Caco-2 (cell line): ENCODE measurements around the gene PPP1R10. TPM values are rescaled to one million over a fixed set of nuclear protein-coding genes. Genes with fewer than 3 reads are reported as not detected.

ENCODE experiments used
- BruUV-seq: library from RNA; stranded (reverse); fragments of 400-500 nt; replicated peaks from 2 replicates; lab custom pipeline; 2021; lab: Mats Ljungman, UMichigan
- CTCF ChIA-PET: fragments of 300-600 bp; sonication (Branson Sonifier 250); formaldehyde crosslinking; loops from one replicate; lab custom pipeline; 2022; ENCODE audit warnings: antibody characterized with exemption; lab: Charles Lee
- POLR2A ChIA-PET: fragments of 300-600 bp; sonication (Branson Sonifier 250); formaldehyde crosslinking; loops from one replicate; lab custom pipeline; 2022; ENCODE audit warnings: antibody characterized with exemption; lab: Charles Lee
- DNase-seq, 2 experiments: peaks; one replicate each; pipeline versions ENCODE4 v3.0.0 to v3.0.0-alpha.2; 2020 to 2022
- H3K27me3 ChIP-seq: replicated peaks from 2 replicates; pipeline ENCODE4 v1.6.0; 2011; ENCODE audit warnings: low read length; ENCODE audit not compliant: control insufficient read depth, insufficient read depth
- H3K36me3 ChIP-seq: 2 replicates; pipeline ENCODE4 v1.5.1; 2011; ENCODE audit warnings: low read length; ENCODE audit not compliant: control insufficient read depth, insufficient read depth
- H3K4me1 ChIP-seq: fragments of 250-450 bp; sonication (Bioruptor Pico); 2 replicates; pipeline ENCODE4 v1.5.1; 2020; ENCODE audit warnings: mild to moderate bottlenecking
- H3K4me3 ChIP-seq: 2 replicates; pipeline ENCODE4 v1.5.1; 2011; ENCODE audit warnings: low read depth, mild to moderate bottlenecking, control low read depth, low read length
- H3K9me3 ChIP-seq: fragments of 250-450 bp; sonication (Bioruptor Pico); 2 replicates; pipeline ENCODE4 v1.5.1; 2020; ENCODE audit warnings: mild to moderate bottlenecking, moderate library complexity
- H3K27ac Mint-ChIP-seq: one replicate; pipeline ENCODE4 v1.8.0; 2022; ENCODE audit warnings: mixed read lengths; ENCODE audit not compliant: unreplicated experiment
- H3K27me3 Mint-ChIP-seq: one replicate; pipeline ENCODE4 v1.8.0; 2022; ENCODE audit warnings: mixed read lengths; ENCODE audit not compliant: insufficient read depth, unreplicated experiment
- H3K36me3 Mint-ChIP-seq: one replicate; pipeline ENCODE4 v1.8.0; 2022; ENCODE audit warnings: mild to moderate bottlenecking, mixed read lengths; ENCODE audit not compliant: insufficient read depth, unreplicated experiment
- H3K4me1 Mint-ChIP-seq: one replicate; pipeline ENCODE4 v1.8.0; 2022; ENCODE audit warnings: low read depth, mixed read lengths; ENCODE audit not compliant: unreplicated experiment
- H3K4me3 Mint-ChIP-seq: one replicate; pipeline ENCODE4 v1.8.0; 2022; ENCODE audit warnings: mild to moderate bottlenecking, moderate library complexity, mixed read lengths; ENCODE audit not compliant: unreplicated experiment
- H3K9me3 Mint-ChIP-seq: one replicate; pipeline ENCODE4 v1.8.0; 2022; ENCODE audit warnings: mixed read lengths; ENCODE audit not compliant: unreplicated experiment
- CTCF ChIP-seq, 2 experiments: fragments of 200-600 bp in 1 of 2; IDR thresholded peaks; 1 replicate in 1 of 2; 2 replicates in 1 of 2; pipeline versions ENCODE4 v1.5.1 to v1.8.0; 2011 to 2022; ENCODE audit warnings: antibody characterized with exemption in 1 of 2, control low read depth in 1 of 2, inconsistent platforms in 1 of 2, low read depth in 1 of 2, low read length in 1 of 2, mild to moderate bottlenecking in 1 of 2, moderate library complexity in 1 of 2; ENCODE audit not compliant: insufficient read depth in 1 of 2, severe bottlenecking in 1 of 2, unreplicated experiment in 1 of 2
- intact Hi-C: fragments of 100-400 bp; cut with micrococcal nuclease; formaldehyde crosslinking; loops from one replicate; pipeline ENCODE4 v1.10.0; 2022; ENCODE audit not compliant: unreplicated experiment
- total RNA-seq: library from RNA; stranded (reverse); gene quantifications from 2 replicates; pipeline ENCODE4 v1.2.3, GENCODE V29; 2022

Gene PPP1R10
- total RNA-seq, 1 experiment from 2014 or later: 91.3 TPM

- Histone ChIP-seq H3K4me1 (no peaks in the 10 kb centered on the region), H3K36me3 (no peaks in the 10 kb centered on the region; the same call in 1 of the 2 replicates), H3K9me3 (no peaks in the 10 kb centered on the region), H3K4me3 (no peak overlapping the region), H3K27me3 (no peaks in the 10 kb centered on the region)
- no TSS peak for BruUV-seq
- no peaks in the 10 kb centered on the region for H3K4me1 Mint-ChIP-seq
- ChIA-PET POLR2A (no interaction called here), CTCF (no interaction called here)
- no peaks in the 10 kb centered on the region for H3K27me3 Mint-ChIP-seq
- DNase-seq: no peak
- H3K9me3 Mint-ChIP-seq: no peaks in the 10 kb centered on the region
- no peak overlapping the region for H3K4me3 Mint-ChIP-seq
- intact Hi-C loops: no loop called here
- H3K36me3 Mint-ChIP-seq: peaks cover 69% of the 10 kb centered on the region
- TF ChIP-seq CTCF (IDR thresholded peaks at IDR 0.05; ENCODE audit: insufficient read depth in 1 of 2, low read depth in 1 of 2, low read length in 1 of 2, severe bottlenecking in 1 of 2, unreplicated experiment in 1 of 2): no peak
- H3K27ac Mint-ChIP-seq: no peak overlapping the region
These were observed 40.4 kb upstream of the PPP1R10 start for GRCh38 chr6:30657454-30657853.

- CTCF ChIA-PET: no interaction called here
- Mint-ChIP-seq H3K27me3 (no peaks in the 10 kb centered on the region), H3K27ac (no peak overlapping the region), H3K4me1 (no peaks in the 10 kb centered on the region), H3K4me3 (no peak overlapping the region), H3K36me3 (peaks cover 69% of the 10 kb centered on the region), H3K9me3 (no peaks in the 10 kb centered on the region)
- TF ChIP-seq CTCF (IDR thresholded peaks at IDR 0.05; ENCODE audit: insufficient read depth in 1 of 2, low read depth in 1 of 2, low read length in 1 of 2, severe bottlenecking in 1 of 2, unreplicated experiment in 1 of 2): no peak
- Histone ChIP-seq H3K9me3 (no peaks in the 10 kb centered on the region), H3K27me3 (no peaks in the 10 kb centered on the region), H3K4me3 (no peak overlapping the region), H3K36me3 (peaks cover 2% of the 10 kb centered on the region; the same call in 1 of the 2 replicates), H3K4me1 (no peaks in the 10 kb centered on the region)
- no TSS peak for BruUV-seq
- intact Hi-C loops: no loop called here
- DNase-seq: no peak
- POLR2A ChIA-PET: no interaction called here
These were observed 39.5 kb upstream of the PPP1R10 start for GRCh38 chr6:30656513-30656912.

GRCh38 chr6:30655743-30656094 lies 38.7 kb upstream of the PPP1R10 start:
- no peak for DNase-seq
- no peaks in the 10 kb centered on the region for H3K27me3 Mint-ChIP-seq
- no peaks in the 10 kb centered on the region for H3K9me3 Mint-ChIP-seq
- POLR2A ChIA-PET: no interaction called here
- TF ChIP-seq CTCF (IDR thresholded peaks at IDR 0.05; ENCODE audit: insufficient read depth in 1 of 2, low read depth in 1 of 2, low read length in 1 of 2, severe bottlenecking in 1 of 2, unreplicated experiment in 1 of 2): no peak
- H3K27ac Mint-ChIP-seq: no peak overlapping the region
- intact Hi-C loops: no loop called here
- Histone ChIP-seq H3K4me1 (no peaks in the 10 kb centered on the region), H3K36me3 (peaks cover 2% of the 10 kb centered on the region; the same call in 1 of the 2 replicates), H3K4me3 (no peak overlapping the region), H3K9me3 (no peaks in the 10 kb centered on the region), H3K27me3 (no peaks in the 10 kb centered on the region)
- CTCF ChIA-PET: no interaction called here
- H3K4me3 Mint-ChIP-seq: no peak overlapping the region
- no peaks in the 10 kb centered on the region for H3K4me1 Mint-ChIP-seq
- no TSS peak for BruUV-seq
- H3K36me3 Mint-ChIP-seq: peaks cover 73% of the 10 kb centered on the region
